ENCODE results near the gene TBXAS1.

The TBXAS1 gene

GRCh38 chr7:139854803-139855497 is 25.9 kb downstream of the TBXAS1 start:
- TF ChIP-seq, protein P1, sequence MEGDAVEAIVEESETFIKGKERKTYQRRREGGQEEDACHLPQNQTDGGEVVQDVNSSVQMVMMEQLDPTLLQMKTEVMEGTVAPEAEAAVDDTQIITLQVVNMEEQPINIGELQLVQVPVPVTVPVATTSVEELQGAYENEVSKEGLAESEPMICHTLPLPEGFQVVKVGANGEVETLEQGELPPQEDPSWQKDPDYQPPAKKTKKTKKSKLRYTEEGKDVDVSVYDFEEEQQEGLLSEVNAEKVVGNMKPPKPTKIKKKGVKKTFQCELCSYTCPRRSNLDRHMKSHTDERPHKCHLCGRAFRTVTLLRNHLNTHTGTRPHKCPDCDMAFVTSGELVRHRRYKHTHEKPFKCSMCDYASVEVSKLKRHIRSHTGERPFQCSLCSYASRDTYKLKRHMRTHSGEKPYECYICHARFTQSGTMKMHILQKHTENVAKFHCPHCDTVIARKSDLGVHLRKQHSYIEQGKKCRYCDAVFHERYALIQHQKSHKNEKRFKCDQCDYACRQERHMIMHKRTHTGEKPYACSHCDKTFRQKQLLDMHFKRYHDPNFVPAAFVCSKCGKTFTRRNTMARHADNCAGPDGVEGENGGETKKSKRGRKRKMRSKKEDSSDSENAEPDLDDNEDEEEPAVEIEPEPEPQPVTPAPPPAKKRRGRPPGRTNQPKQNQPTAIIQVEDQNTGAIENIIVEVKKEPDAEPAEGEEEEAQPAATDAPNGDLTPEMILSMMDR (IDR thresholded peaks at IDR 0.05; ENCODE audit: low read depth, low read length) = no peak
- H3K4me3 ChIP-seq (ENCODE audit: low read depth, low read length) = no peak overlapping the region

- no peak overlapping the region for H3K4me3 ChIP-seq (ENCODE audit: low read depth, low read length)
- TF ChIP-seq, protein P1 (IDR thresholded peaks at IDR 0.05; ENCODE audit: low read depth, low read length) = no peak
Observed at GRCh38 chr7:139855498-139856270, 26.6 kb downstream of the TBXAS1 start.

- TF ChIP-seq, protein P1 (IDR thresholded peaks at IDR 0.05; ENCODE audit: low read depth, low read length) = no peak
- no peak overlapping the region for H3K4me3 ChIP-seq (ENCODE audit: low read depth, low read length)
Observed at GRCh38 chr7:139857791-139858190, 28.7 kb downstream of the TBXAS1 start.

- H3K4me3 ChIP-seq (ENCODE audit: low read depth, low read length) = no peak overlapping the region
- TF ChIP-seq, protein P1 (IDR thresholded peaks at IDR 0.05; ENCODE audit: low read depth, low read length) = no peak
Observed at GRCh38 chr7:139860090-139860775, 31.2 kb downstream of the TBXAS1 start.

DNA sequence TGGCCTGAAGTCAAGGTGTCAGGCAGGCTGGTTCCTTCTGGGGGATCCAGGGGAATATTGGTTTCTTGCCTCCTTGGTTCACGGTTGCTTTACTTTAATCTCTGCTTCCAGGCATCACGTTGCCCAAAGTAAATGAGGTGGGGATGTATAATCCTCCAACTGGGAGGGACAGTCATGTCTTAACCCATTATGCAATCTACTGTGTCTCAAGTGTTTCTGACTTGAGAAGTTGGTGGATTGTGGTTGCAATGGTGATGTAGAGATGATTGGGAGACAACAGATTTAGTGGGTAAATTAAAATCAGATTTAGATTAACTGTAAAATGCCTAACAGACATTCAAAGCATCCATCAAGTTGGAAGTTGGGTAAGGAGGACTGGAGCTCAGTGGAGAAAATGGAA is 32.7 kb downstream of the TBXAS1 start:
- TF ChIP-seq, protein P1 (IDR thresholded peaks at IDR 0.05; ENCODE audit: low read depth, low read length) = no peak

GRCh38 chr7:139866047-139866837 is 37.2 kb downstream of the TBXAS1 start:
- TF ChIP-seq, protein P1 (IDR thresholded peaks at IDR 0.05; ENCODE audit: low read depth, low read length) = no peak
- H3K4me3 ChIP-seq (ENCODE audit: low read depth, low read length) = no peak overlapping the region

More for the DNA sequence above, 32.7 kb downstream of the TBXAS1 start:
- no peak overlapping the region for H3K4me3 ChIP-seq (ENCODE audit: low read depth, low read length)

All from WI38 (cell line).